Activated T-cell treated with anti-CD3 and anti-CD28 coated beads for 4 hours (primary cell): ENCODE measurements around the gene CCDC60.
"Not testable (repeated sequence)": the region's sequence is repeated elsewhere in the genome, so short reads cannot be mapped to it uniquely, and the experiment has no call there.

Experiments used
- DNase-seq: peaks from one replicate; pipeline ENCODE4 v3.0.0-alpha.2; 2020

CCDC60 gene

GRCh38 chr12:119338593-119339363, 4.2 kb downstream of the CCDC60 start:
- DNase-seq: no peak

GRCh38 chr12:119340578-119340977, 6.0 kb downstream of the CCDC60 start:
- DNase-seq: no peak

GRCh38 chr12:119341020-119341419, 6.5 kb downstream of the CCDC60 start:
- no peak for DNase-seq

- DNase-seq: no peak
Observed at GRCh38 chr12:119341988-119342387, 7.5 kb downstream of the CCDC60 start.

DNA sequence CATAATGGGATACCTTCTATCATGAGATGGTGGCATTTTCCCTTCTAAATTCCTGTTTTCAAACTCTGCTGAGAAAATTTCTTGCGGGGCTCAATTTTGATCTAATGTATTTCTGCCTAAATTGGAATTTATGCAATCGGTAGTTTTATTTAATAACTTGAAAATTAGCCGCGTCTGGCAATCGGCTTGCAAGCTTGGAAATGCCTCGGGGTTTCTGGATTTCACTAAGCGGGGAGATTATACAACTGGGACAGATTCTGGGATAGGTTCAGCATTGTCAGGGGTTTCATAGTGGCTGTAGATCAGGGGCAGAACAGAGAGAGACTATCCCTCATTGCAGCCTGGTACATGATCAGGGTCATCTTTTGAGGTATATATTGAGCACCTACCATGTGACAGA, 8.6 kb downstream of the CCDC60 start:
- no peak for DNase-seq

DNA sequence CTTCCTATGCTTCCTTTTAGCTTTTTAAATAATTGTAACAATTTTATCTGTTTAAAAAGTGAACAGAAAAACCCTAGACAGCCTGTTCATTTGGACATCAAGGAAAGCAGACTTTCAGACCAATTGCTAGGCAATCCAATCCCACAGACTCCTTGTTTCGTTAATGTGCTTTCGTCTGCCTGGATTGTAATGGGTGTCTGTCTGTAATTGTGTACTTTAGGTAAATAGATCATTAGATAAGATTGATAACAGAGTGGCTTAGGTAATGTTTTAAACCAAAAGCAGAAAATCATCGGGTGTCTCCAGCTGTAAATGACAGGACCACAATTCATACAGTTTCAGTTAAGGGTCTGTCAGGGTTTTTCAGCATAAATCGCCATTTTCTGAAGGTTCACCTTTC, 19.6 kb downstream of the CCDC60 start:
- DNase-seq: no peak

GRCh38 chr12:119360366-119360765, 25.8 kb downstream of the CCDC60 start:
- DNase-seq: not testable (repeated sequence)

GRCh38 chr12:119363037-119363436, 28.5 kb downstream of the CCDC60 start:
- DNase-seq: no peak

GRCh38 chr12:119363490-119363889, 29.0 kb downstream of the CCDC60 start:
- no peak for DNase-seq

DNA sequence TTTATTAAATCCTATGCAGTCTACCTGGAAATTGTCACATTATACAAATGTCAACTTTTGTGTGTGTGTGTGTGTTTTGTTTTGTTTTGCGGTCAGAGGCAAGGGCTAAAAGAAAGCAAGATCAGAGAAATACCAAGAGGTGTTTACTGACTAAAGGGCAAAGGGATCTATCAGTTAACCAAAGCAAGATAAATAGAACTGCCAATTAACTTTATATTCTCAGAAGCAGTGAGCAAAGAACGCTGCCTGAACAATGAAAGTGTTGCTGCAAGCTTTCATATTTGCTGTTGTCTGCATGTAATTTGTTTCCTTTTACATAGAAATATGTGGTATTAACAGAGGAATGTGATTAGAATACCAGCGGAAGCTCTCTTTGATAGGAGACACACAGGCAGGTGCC, 30.9 kb downstream of the CCDC60 start:
- DNase-seq: no peak

DNA sequence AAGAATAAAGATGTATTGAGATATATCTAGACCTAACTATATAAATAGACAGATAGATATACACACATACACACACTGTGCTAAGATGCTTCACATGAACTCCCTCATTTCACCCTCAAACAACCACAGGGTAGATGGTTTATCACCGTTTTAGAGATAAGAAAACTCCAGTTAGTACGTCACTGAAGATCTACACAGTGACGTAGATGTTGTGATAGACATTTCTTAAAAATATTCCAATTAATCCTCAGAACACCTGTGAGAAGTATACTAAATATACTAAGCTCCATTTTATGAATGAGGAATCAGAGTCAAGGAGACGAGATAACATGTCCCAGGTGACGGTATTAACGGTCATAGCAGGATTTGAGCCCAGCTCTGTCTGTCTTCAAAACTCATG, 31.5 kb downstream of the CCDC60 start:
- DNase-seq: no peak

- no peak for DNase-seq
Observed at GRCh38 chr12:119369161-119369560, 34.6 kb downstream of the CCDC60 start.

- no peak for DNase-seq
Observed at GRCh38 chr12:119369907-119370546, 35.5 kb downstream of the CCDC60 start.

- DNase-seq: no peak
Observed at GRCh38 chr12:119372540-119372939, 38.0 kb downstream of the CCDC60 start.

DNA sequence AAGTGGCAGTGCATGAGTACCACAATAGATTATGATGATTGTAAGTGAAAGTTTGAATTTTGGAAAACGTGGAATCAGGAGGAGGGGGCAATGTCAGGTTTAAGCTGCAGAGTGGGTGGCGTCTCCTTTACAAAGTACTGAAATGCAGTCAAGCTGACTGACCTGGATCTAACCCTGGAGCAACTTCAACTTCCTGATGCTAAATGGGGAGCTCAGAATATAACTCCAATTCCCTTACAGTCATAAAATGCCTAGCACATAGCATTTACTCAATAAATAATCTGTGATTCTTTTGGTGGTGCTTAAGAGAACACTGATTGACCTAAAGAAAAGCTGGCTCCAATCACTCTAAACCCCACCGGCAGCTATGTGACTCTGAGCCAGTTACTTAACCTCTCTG, 38.5 kb downstream of the CCDC60 start:
- no peak for DNase-seq

DNA sequence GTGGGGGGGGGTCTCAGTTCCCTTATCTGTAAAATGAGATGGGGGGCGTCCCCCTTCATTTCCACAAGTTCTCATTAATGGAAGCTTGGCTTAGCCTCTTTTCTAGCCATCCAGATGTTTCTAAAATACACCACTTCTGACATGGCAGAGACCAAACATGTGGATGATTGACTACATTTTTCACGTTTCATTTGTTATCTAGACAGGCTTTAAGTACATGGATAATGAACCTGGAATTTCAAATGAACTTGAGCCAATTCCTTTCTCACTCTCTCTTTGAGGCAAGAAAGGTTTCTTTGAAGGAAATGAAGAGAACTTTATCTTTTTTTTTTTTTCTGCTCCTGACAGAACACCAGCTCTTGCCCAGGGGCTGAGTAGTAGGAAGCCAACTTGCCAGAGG, 39.1 kb downstream of the CCDC60 start:
- DNase-seq: no peak

DNA sequence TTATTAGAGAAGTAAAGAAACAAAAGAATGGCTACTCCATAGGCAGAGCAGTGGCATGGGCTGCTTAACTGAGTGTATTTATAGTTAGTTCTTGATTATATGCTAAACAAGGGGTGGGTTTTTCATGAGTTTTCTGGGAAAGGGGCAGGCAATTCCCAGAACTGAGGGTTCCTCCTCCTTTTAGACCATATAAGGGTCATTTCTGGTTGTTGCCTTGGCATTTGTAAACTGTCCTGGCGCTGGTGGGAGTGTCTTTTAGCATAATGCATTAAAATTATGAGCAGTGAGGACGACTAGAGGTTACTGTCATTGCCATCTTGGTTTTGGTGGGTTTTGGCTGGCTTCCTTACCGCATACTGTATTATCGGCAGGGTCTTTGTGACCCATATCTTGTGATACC, 40.1 kb downstream of the CCDC60 start:
- DNase-seq: no peak

GRCh38 chr12:119375075-119375882, 40.8 kb downstream of the CCDC60 start:
- DNase-seq: no peak

DNA sequence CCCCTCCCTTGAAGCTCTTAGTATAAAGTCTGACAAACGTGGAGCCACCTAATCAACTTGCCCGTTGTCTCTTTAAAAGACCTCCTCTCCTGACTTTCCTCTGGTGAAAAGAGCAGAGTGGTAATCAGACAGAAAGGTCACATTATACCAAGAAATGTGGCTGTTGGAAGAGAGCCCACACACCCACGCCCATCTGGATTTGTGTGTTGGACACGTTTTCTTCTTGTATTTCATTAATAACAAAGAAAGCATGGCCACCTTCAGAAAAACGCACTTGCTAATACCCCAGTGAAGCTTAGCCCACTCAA, 41.3 kb downstream of the CCDC60 start:
- DNase-seq: no peak

- DNase-seq: no peak
Observed at GRCh38 chr12:119378903-119379302, 44.4 kb downstream of the CCDC60 start.

- DNase-seq: no peak
Observed at GRCh38 chr12:119381471-119382235, 47.1 kb downstream of the CCDC60 start.

GRCh38 chr12:119383206-119383605, 48.7 kb downstream of the CCDC60 start:
- no peak for DNase-seq

DNA sequence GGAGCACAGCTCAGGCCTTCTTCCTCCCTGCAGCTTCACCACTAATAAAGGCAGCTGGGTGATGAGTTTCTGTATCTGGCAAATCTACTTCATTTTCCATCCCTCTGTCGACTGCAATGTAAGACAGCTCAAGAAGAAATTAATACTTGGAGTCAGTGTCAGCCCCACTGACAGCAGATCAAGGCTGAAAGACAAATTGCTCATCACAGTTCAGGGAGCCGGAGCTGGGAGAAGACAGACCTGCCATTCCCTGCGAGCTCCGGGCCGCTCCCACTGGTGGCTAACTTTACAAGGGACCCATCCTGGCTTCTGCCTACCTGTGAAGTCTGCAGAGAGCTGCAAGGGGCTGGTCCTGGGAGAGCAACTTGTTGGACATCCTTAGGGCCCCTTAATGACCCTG, 49.8 kb downstream of the CCDC60 start:
- no peak for DNase-seq
